IPS-18c (cell line): Measurements from ENCODE around the gene TTLL10.

ENCODE experiments used
- H3K4me3 ChIP-seq: 2 replicates; pipeline ENCODE4 v1.7.0; 2013; ENCODE audit warnings: low read depth, mild to moderate bottlenecking, low read length, moderate library complexity; ENCODE audit not compliant: insufficient read depth
- H3K9me3 ChIP-seq: one replicate; pipeline ENCODE4 v1.6.1; 2013; ENCODE audit warnings: mild to moderate bottlenecking, low read length, moderate library complexity; ENCODE audit not compliant: control insufficient read depth, insufficient read depth

The TTLL10 gene

GRCh38 chr1:1177452-1178206 is 3.9 kb downstream of the TTLL10 start:
- H3K9me3 ChIP-seq = peaks cover 2% of the 10 kb centered on the region
- H3K4me3 ChIP-seq = no peak overlapping the region

GRCh38 chr1:1178794-1179331 is 5.2 kb downstream of the TTLL10 start:
- H3K9me3 ChIP-seq = peaks cover 2% of the 10 kb centered on the region

GRCh38 chr1:1179346-1179982 is 5.8 kb downstream of the TTLL10 start:
- no peak overlapping the region for H3K4me3 ChIP-seq

More at GRCh38 chr1:1178794-1179331, 5.2 kb downstream of the TTLL10 start:
- no peak overlapping the region for H3K4me3 ChIP-seq

GRCh38 chr1:1179983-1180861 is 6.5 kb downstream of the TTLL10 start:
- Histone ChIP-seq H3K9me3 (peaks cover 1% of the 10 kb centered on the region), H3K4me3 (no peak overlapping the region)

More at GRCh38 chr1:1179346-1179982, 5.8 kb downstream of the TTLL10 start:
- peaks cover 2% of the 10 kb centered on the region for H3K9me3 ChIP-seq

GRCh38 chr1:1181129-1181937 is 7.7 kb downstream of the TTLL10 start:
- Histone ChIP-seq H3K9me3 (no peaks in the 10 kb centered on the region), H3K4me3 (no peak overlapping the region)

- Histone ChIP-seq H3K9me3 (no peaks in the 10 kb centered on the region), H3K4me3 (no peak overlapping the region)
These were observed 8.3 kb downstream of the TTLL10 start for GRCh38 chr1:1181938-1182410.

- Histone ChIP-seq H3K9me3 (no peaks in the 10 kb centered on the region), H3K4me3 (no peak overlapping the region)
These were observed 9.0 kb downstream of the TTLL10 start for GRCh38 chr1:1182491-1183220.

GRCh38 chr1:1183221-1183747 is 9.6 kb downstream of the TTLL10 start:
- H3K9me3 ChIP-seq = no peaks in the 10 kb centered on the region
- H3K4me3 ChIP-seq = no peak overlapping the region

GRCh38 chr1:1183833-1184775 is 10.4 kb downstream of the TTLL10 start:
- H3K4me3 ChIP-seq = no peak overlapping the region
- no peaks in the 10 kb centered on the region for H3K9me3 ChIP-seq

GRCh38 chr1:1185101-1185765 is 11.6 kb downstream of the TTLL10 start:
- no peaks in the 10 kb centered on the region for H3K9me3 ChIP-seq

GRCh38 chr1:1187938-1188337 is 14.3 kb downstream of the TTLL10 start:
- H3K9me3 ChIP-seq = no peaks in the 10 kb centered on the region

More at GRCh38 chr1:1185101-1185765, 11.6 kb downstream of the TTLL10 start:
- no peak overlapping the region for H3K4me3 ChIP-seq

GRCh38 chr1:1189111-1189510 is 15.4 kb downstream of the TTLL10 start:
- Histone ChIP-seq H3K9me3 (no peaks in the 10 kb centered on the region), H3K4me3 (no peak overlapping the region)

More at GRCh38 chr1:1187938-1188337, 14.3 kb downstream of the TTLL10 start:
- no peak overlapping the region for H3K4me3 ChIP-seq

GRCh38 chr1:1191734-1192133 is 18.1 kb downstream of the TTLL10 start:
- Histone ChIP-seq H3K9me3 (no peaks in the 10 kb centered on the region), H3K4me3 (no peak overlapping the region)

GRCh38 chr1:1194723-1195122 is 21.0 kb downstream of the TTLL10 start:
- no peak overlapping the region for H3K4me3 ChIP-seq
- H3K9me3 ChIP-seq = no peaks in the 10 kb centered on the region
